ENCODE measurements around the gene SLC6A6.

GRCh38 chr3:14523792-14524191 is 121.4 kb downstream of the SLC6A6 start:
- TF ChIP-seq CTCF (IDR thresholded peaks at IDR 0.05; ENCODE audit: insufficient read depth, low read depth, low read length), result no peak
- TF ChIP-seq EZH2 (IDR thresholded peaks at IDR 0.05; ENCODE audit: insufficient read depth, low read length), result no peak

All from astrocyte (in vitro differentiated cells and primary cell).